Measurements from ENCODE around the gene MARCHF10.

GRCh38 chr17:62661337-62661736, 146.8 kb downstream of the MARCHF10 start:
- TF ChIP-seq CTCF (IDR thresholded peaks at IDR 0.05; ENCODE audit: low read depth, low read length) (no peak), POLR2A (IDR thresholded peaks at IDR 0.05; ENCODE audit: extremely low read depth, insufficient read length) (no peak), MAX (IDR thresholded peaks at IDR 0.05; ENCODE audit: low read depth, low read length) (no peak)

Data from NB4 (cell line).